ENCODE measurements around the gene LY6G5B. TPM values are rescaled to one million over a fixed set of nuclear protein-coding genes. Genes with fewer than 3 reads are reported as not detected.

LY6G5B gene
- total RNA-seq, 4 donors from 2014 or later = 11.4 to 63.7 (median 13.9) TPM

GRCh38 chr6:31693535-31693934 lies 23.8 kb downstream of the LY6G5B start:
- Histone ChIP-seq H3K4me1 (no peaks in the 10 kb centered on the region), H3K36me3 (peaks cover 91% of the 10 kb centered on the region), H3K27ac (no peak overlapping the region), H3K4me3 (no peak overlapping the region), H3K9me3 (no peaks in the 10 kb centered on the region), H3K27me3 (no peaks in the 10 kb centered on the region)
- 87% methylated on average over 5 of the region's 6 CpGs for WGBS
- TF ChIP-seq POLR2A (IDR thresholded peaks at IDR 0.05) (no peak), POLR2AphosphoS5 (IDR thresholded peaks at IDR 0.05) (no peak), EP300 (IDR thresholded peaks at IDR 0.05) (no peak), CTCF (IDR thresholded peaks at IDR 0.05) (no peak)
- DNase-seq (ENCODE audit: low spot score in 2 of 2) = no peak

- no peak overlapping the region for H3K27ac ChIP-seq
Observed at GRCh38 chr6:31697555-31697954, 27.8 kb downstream of the LY6G5B start.

GRCh38 chr6:31700740-31701401 lies 31.1 kb downstream of the LY6G5B start:
- Histone ChIP-seq H3K9me3 (no peaks in the 10 kb centered on the region), H3K4me1 (peaks cover 20% of the 10 kb centered on the region), H3K4me3 (peak overlapping the region; percentile 69), H3K27ac (no peak overlapping the region), H3K36me3 (peaks cover 30% of the 10 kb centered on the region), H3K27me3 (no peaks in the 10 kb centered on the region)
- TF ChIP-seq POLR2AphosphoS5 (IDR thresholded peaks at IDR 0.05) = no peak
- no peak for TF ChIP-seq CTCF (IDR thresholded peaks at IDR 0.05)
- TF ChIP-seq POLR2A (IDR thresholded peaks at IDR 0.05) = no peak
- TF ChIP-seq EP300 (IDR thresholded peaks at IDR 0.05) = no peak
- 86% methylated on average over 5 of the region's 5 CpGs for WGBS
- no peak for DNase-seq (ENCODE audit: low spot score in 2 of 2)

More at GRCh38 chr6:31697555-31697954, 27.8 kb downstream of the LY6G5B start:
- TF ChIP-seq POLR2AphosphoS5 (IDR thresholded peaks at IDR 0.05) (no peak), POLR2A (IDR thresholded peaks at IDR 0.05) (no peak), EP300 (IDR thresholded peaks at IDR 0.05) (no peak), CTCF (IDR thresholded peaks at IDR 0.05) (no peak)
- Histone ChIP-seq H3K4me3 (no peak overlapping the region), H3K27me3 (no peaks in the 10 kb centered on the region), H3K4me1 (peaks cover 15% of the 10 kb centered on the region), H3K36me3 (peaks cover 62% of the 10 kb centered on the region), H3K9me3 (no peaks in the 10 kb centered on the region)
- no peak for DNase-seq (ENCODE audit: low spot score in 2 of 2)
- WGBS = 28% methylated on average over 3 of the region's 3 CpGs

GRCh38 chr6:31701666-31702404 lies 32.1 kb downstream of the LY6G5B start:
- DNase-seq (ENCODE audit: low spot score in 2 of 2) = no peak
- Histone ChIP-seq H3K9me3 (no peaks in the 10 kb centered on the region), H3K4me3 (peak overlapping the region; percentile 69), H3K27me3 (no peaks in the 10 kb centered on the region), H3K4me1 (peaks cover 20% of the 10 kb centered on the region), H3K27ac (peak overlapping the region; percentile 96), H3K36me3 (peaks cover 20% of the 10 kb centered on the region)
- 21% methylated on average over 7 of the region's 7 CpGs for WGBS
- TF ChIP-seq CTCF (IDR thresholded peaks at IDR 0.05) = no peak
- no peak for TF ChIP-seq POLR2AphosphoS5 (IDR thresholded peaks at IDR 0.05)
- no peak for TF ChIP-seq EP300 (IDR thresholded peaks at IDR 0.05)
- TF ChIP-seq POLR2A (IDR thresholded peaks at IDR 0.05) = no peak

- TF ChIP-seq CTCF (IDR thresholded peaks at IDR 0.05) (no peak), POLR2AphosphoS5 (IDR thresholded peaks at IDR 0.05) (no peak), EP300 (IDR thresholded peaks at IDR 0.05) (no peak), POLR2A (IDR thresholded peaks at IDR 0.05) (no peak)
- Histone ChIP-seq H3K27ac (peak overlapping the region; percentile 96), H3K4me1 (peaks cover 20% of the 10 kb centered on the region), H3K27me3 (no peaks in the 10 kb centered on the region), H3K9me3 (no peaks in the 10 kb centered on the region), H3K36me3 (peaks cover 15% of the 10 kb centered on the region), H3K4me3 (peak overlapping the region; percentile 69)
- under 1% methylated on average over 10 of the region's 10 CpGs for WGBS
- no peak for DNase-seq (ENCODE audit: low spot score in 2 of 2)
Observed at GRCh38 chr6:31702405-31702818, 32.6 kb downstream of the LY6G5B start.

Measured in suprapubic skin (tissue), 4 donors.